Stimulated activated CD4-positive, alpha-beta T cell treated with anti-CD3 and anti-CD28 coated beads, TNF-alpha, amount 100 ng/mL, for 48 hours (primary cell): ENCODE results near the gene RASSF9.

ENCODE experiments used
- DNase-seq, 3 donors: peaks; one replicate each; pipeline ENCODE4 v3.0.0-alpha.2; 2020; ENCODE audit warnings: low read depth in 3 of 3

RASSF9 gene

DNA sequence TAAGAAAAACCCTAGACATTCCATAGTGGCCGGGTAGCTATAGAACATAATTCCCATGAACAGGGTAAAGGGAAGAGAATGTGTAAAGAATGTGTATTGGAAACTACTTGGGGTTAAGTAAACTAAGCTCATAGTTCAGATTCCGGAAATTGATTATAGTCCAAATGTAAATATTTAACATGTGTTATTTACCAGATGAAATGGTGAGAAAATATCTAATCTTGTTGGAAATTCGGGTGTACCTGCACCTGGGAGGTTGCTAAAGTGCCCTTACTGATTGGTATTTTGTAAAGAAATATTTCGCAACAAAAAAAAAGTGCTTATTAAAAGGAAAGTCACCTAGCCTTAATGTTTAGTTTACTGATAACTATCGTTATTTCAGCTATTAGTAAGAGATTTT, 14.4 kb downstream of the RASSF9 start:
- DNase-seq: no peak

DNA sequence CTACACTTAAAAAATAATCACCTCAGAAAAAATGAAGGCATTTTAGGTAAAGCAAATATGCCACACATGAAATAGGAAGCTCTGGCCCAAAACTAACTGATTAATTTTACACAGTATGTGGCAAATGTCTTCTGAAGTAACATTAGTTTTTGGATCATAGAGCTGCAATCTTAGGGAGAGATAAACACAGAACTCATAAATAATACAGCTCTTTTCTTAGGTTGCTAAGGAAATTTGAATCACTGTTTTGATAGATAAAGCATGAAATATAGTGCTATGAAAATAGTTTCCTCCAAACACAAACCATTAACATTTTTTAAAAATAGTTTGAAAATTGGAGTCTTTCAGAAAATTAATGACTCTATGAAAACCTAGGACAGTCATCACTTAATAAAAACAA, 15.0 kb downstream of the RASSF9 start:
- DNase-seq: no peak

DNA sequence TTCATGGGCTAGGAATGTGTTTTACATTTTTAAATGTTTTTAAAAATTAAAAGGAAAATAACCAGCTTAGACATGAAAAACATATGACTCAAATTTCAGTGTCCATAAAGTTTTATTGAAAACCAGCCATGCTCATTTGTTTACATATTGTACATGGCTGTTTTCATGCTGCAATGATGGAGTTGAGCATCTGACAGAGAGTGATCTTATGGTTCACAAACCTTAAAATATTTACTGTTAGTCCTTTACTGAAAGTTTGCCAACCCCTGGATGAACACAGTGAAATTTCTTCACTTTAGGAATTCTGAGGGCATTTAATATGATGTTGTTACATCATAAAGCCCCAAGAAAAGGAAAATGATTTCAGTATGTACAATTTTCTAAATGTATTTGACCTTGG, 16.1 kb downstream of the RASSF9 start:
- DNase-seq: no peak

DNA sequence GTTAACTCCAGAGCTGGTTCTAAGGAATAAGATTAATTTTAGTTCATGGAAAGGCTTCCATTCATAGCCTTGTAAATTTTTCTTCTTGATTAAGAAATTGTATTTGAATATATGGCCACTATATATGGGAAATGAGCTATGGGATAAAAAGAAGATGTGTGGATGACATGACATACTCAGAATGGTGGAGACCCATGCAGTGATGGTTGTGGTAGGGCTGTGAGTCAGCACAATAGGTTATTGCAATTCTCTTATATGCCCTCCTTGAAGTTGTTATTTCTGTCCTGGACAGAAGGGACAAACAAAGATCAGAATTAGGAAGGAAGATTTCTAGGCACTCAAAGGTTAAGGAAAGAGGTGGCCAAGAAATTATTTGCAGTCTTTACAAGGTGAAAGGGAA, 21.5 kb downstream of the RASSF9 start:
- DNase-seq: no peak

DNA sequence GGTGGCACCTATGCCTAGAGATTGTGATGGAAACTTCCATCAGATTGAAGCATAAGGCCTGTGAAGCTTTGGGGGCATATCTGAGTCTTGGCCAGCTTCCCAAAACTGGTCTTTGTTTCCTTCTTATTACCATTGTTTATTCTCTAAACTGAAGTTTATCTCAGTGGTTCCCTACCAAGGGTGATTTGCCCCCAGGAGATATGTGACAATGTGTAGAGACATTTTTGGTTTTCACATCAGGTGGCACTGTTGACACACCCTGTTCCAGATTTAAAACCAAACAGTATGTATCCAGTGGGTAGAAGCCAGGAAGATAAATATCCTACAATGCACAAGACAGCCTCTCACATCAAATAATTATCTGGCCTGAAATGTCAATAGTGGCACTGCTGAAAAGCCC, 22.1 kb downstream of the RASSF9 start:
- DNase-seq: no peak

DNA sequence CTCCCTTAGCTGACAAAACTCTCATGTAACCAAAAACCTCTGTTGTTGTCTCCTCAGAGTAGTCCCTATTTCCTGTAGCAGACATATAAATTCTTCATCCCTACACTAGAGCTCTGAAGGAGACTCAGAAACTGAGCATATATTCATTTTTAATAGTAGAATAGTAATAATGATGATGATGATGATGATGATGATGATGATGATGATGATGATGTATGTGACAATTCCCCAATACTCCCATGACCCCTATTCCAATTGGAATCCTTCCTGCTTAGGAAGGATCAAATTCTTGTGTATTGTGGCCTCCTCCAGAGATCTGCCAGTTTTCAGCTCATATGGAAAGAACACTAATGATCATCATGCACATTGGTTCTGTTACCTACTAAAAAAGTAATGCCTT, 26.7 kb downstream of the RASSF9 start:
- no peak for DNase-seq

DNA sequence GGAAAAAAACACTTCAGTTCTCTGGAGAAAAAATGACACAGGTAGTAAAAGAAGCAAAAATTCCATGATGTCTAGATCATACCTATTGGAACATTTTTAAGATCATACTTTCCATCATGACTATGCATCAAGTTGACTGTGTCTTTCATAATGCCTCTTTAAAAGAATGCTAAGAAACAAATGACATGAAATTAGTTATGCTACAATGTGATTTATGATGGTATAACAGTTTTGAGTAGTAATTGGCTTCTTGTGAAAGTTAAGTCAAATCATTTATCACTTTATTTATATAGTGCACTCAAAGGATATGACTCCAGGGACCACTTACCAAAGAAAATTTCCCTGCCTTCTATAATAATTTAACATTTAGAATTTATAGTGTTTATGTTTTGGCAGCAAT, 28.5 kb downstream of the RASSF9 start:
- DNase-seq: no peak

DNA sequence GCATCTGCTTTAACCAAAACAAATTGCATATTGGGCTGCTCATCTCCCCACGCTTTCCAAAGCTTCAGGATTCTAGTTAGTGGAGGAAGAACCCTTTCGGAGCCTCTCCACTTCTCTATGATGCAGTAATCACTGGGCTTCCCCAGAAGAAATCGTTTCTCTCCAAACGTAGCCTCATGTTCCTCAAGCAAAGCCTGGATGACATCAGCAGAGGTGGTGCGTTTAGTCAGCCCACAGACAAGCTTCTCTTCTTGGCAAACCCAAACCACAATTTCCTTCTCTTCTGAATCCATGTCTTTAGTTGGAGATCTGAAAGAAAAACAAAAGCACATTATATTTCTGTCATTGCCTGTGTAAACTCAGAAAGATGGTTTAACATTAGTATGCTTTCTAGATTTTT, 30.6 kb downstream of the RASSF9 start:
- DNase-seq: no peak

DNA sequence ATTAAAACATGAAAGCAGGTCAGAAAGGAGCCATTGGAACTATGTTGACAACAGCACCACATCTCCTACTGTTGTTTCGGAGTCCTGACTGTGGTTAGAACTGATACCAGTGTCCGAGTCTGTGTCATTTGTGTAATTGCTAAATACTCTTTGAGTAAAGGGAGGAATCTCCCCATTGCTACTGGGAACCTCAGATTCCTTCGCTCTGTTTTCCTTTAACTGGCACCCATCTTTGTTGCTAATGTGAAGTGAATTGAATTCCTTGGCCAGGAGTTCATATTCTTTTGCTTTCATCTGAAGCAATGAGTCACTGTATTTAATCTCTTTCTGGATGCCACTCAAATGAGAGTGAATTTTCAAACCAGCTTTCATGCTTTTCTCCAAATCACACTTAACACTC, 31.5 kb downstream of the RASSF9 start:
- no peak for DNase-seq

DNA sequence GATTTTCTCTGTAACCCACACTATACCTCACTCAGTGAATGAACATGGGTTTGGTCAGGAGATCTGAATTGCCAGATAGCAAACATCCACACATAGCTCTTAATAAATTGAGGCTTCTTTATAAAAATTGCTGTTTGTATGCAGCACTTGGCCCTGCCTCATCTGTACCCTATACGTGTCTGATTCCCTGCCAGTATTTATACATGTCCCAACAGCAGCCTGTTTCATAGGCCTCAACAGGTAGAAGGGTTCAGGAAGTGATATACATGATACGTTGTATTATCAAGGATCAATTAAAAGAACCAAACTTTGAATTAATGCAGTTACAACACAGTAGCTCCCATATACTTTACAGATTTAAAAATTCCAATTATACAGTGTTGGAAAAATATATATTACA, 32.3 kb downstream of the RASSF9 start:
- no peak for DNase-seq

DNA sequence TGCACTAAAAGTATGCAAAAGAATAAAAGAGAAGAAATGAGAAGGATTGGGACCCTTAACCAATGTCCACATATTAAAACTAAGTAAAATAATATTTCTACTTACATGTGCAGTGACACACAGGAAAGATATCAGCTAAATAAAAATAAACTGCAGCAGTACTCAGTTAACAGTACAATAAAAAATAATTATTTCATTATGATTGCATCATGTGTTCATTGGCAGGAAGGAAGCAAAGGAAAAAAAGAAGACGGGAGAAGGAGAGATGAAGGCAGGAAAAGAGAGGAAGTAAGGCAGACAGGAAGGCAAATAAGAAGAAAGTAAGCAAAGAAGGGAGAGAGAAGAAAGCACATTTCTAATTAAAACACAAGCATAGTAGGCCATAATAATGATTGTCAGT, 33.0 kb downstream of the RASSF9 start:
- no peak for DNase-seq

DNA sequence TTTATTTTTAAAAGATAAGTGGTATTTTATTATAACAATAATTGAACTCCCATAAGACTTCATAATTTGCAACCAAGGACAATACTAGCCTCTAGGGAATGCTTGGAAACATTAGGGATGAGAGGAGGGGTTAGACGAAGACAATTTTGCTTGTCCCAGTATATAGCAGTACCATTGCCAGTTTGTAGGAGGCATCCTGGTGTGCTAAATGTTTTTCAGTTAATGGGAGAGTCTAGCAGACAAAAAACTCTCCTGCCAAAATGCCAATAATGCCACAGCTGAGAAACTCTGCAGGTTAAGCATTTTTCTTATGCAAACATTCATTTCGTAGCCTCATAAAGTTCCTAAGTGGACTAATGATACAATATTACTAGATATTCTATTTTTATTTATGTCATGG, 38.1 kb downstream of the RASSF9 start:
- no peak for DNase-seq

DNA sequence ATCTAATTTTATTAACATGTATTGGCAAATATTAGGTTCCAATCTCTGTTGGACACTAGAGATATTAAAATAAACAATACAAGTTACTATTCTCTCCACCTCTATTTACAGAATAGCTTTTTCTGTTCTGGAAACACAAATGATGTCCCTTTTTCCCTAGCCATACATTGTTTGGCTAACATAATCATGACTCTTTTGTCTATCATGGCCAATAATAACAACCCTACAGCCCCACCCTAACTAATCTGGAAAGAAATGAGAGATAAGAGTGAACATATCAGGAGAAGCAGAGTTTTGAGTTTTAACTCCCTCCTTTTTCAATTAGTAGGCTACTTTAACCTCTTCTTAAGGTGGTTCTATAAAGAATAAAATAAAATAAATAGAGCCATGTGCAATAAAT, 40.2 kb downstream of the RASSF9 start:
- no peak for DNase-seq

DNA sequence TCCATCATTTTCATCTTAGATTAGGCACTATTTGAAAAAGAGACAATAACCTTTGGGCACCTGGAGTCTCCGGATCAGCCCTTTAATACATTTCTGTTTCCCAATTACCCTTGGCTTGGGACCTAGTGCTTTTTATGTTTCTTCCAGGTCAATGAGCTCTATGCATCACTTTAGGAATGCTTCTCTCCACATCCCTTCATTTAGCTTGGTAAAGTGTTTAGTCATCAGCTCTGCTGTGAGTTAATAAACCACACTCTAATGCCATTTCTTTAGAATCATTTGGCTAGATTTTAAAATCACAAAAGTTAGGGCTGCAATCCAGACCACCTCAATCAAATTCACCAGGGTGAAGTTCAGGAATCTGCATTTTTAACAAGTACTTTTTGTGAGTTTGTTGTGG, 41.7 kb downstream of the RASSF9 start:
- DNase-seq: no peak

DNA sequence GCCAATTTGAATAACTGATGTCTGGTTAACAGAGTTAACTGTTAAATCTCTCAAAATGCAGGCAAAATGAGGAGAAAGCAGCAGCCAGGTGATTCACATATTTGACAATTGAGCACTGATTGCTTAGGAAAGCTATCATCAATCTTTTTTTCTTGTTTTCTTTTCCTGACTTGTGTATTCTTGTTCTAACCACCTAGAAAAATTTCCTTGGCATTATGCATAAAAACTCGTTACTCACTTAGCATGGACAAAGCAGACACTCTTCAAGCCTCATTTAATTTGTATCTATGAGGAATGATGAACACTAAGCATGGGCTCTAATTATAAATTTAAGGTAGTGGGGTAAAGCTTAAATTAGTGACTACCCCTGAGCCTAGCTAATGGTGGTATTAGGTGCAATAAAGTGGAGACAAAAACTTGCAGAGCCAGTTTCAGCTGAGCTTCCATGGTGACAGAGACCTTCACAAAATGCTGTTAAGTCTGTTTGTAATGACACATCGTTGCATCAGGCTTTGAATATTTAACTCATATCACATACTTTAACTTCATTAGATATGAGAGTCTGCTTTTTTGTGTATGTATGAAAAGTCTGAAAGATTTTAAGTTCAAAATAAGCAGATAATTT, 52.0 kb downstream of the RASSF9 start:
- DNase-seq: no peak

DNA sequence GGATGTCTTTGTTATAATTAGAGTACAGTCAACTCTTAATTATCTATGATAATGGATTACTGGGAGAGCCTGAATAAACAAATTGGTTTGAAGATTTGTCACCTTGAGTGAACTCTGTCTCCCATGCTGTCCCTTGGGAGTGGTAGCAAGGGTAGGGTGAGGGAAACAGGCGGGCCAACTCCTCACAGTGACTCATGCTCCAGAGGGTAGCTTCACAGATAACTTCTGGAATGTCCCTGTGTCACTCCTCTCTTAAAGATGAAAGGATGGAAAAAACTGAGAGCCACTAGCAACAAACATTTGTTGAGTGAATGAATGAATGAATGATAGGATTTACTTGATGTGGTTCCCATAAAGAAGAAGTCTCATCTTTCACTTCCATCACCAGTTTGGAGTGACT, 53.5 kb downstream of the RASSF9 start:
- no peak for DNase-seq

DNA sequence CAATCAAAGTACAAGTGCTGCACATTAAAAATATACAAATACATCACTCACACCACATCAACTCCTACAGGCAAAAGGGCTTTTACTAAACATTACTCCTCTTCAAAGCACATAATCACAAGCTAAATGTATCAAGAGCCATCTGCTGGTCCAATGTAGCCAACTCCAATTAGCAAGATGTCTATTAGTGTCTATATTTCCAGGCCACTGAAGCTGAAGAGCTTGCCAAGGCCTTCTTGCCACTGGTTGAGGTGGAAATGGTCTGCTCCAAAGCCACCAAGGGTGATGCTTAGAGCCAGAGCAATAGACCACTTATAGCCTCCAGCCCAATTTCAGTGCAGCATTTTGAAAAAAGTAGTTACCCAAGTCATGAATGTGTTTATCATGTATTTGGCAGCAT, 54.4 kb downstream of the RASSF9 start:
- DNase-seq: no peak

DNA sequence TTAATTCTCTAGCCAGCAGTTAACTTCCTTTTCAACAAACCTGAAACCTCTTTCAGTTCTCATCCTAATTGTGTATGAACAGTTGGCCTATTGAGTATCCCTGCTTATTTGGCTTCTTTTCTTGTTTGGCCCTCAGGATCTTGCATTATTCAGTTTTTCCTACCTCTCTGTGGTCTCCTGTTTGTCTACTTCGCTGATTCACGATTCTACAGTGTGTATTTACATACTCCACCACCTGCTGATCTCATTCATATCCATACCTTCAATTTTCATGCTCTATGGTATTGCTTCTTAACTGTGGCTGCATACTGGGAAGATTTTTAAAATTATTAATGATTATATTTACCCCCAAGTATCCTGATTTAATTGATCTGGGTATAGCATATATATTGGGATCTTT, 56.4 kb downstream of the RASSF9 start:
- no peak for DNase-seq

DNA sequence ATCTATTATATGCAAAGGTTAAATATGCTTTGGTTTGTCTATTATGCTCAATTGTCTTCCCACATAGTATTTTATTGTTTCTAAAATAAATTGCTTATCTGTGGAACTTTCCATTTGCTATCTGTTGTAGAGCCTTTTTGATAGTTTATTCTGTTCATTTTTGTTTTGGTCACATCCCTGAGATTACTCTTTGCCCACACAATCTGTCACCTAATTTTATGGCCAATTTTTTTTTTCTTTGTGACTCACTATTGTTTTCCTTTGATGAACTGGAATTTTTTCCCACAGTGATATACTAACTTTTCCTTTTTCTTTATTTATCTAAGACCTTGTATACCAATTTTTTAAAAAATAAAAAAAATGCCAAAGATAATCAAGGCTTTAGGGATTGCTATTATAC, 61.1 kb downstream of the RASSF9 start:
- no peak for DNase-seq

DNA sequence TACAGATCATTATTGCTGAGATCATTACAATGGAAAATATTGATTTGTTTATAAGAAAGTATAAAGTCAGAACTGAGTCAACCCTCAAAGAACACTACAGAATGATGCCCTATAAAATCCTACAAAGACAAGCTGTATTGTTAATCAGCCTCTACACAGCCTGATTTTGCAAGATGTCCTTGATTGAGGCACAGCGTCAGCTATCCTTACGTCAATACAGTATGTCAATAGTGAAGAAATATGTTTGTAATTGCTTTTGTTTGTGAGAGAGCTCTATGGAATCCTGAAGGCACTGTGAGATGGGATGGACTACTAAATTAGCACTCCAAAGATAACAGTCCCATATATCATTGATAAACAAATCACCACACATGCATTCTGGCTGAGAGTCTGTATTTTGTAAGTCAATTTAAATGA, 70.7 kb downstream of the RASSF9 start:
- no peak for DNase-seq

DNA sequence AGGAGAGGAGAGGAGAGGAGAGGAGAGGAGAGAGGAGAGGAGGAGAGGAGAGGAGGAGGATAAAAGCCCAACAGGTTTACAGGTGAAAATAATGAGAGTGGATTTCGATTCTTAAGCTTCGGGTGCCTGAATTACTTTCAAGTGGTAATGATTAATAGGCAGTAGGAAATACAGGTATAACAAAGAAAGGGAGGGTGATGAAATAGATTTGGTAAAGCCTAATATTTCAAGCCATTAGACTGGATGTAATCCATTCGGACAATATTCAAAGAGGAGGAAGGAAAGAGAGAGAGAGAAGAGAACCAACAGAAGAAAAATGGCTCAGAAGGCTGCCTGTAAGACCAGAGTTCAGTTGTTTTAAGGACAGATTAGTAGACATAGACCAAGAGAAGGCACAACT, 76.6 kb downstream of the RASSF9 start:
- no peak for DNase-seq

DNA sequence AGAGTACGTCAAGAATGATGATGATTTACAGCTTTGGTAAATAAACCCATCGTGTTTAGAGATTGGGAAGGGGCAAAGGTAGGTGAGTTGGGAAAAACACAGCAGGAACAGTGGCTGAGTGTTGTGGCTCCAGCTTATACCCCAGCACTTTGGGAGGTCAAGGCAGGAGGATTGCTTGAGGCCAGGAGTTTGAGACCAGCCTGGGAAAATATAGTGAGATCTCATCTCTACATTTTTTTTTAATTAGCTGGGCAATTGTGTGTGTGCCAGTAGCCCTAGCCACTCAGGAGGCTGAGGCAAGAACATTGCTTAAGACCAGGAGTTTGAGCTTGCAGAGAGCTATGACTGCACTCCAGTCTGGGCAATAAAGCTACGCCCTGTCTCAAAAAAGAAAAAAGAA, 77.1 kb downstream of the RASSF9 start:
- DNase-seq: no peak

DNA sequence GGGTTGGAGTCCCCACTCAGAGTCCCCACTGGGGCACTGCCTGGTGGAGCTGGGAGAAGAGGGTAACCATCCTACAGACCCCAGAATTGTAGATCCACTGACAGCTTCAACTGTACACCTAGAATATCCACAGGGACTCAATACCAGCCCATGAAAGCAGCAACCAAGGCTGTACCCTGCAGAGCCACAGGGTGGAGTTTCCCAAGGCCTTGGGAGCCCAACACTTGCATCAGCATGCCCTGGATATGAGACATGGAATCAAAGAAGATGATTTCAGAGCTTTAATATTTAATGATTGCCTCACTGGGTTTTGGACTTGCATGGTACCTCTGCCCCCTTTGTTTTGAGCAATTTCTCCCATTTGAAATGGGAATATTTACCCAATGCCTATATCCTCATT, 80.4 kb downstream of the RASSF9 start:
- DNase-seq: no peak
